ELR (cell line): ENCODE measurements around the gene HOXB13.

Source experiments
- DNase-seq: peaks from one replicate; pipeline ENCODE4 v3.0.0-alpha.2; 2015; ENCODE audit warnings: low read depth

Gene HOXB13

GRCh38 chr17:48748718-48749566 lies 20.4 kb upstream of the HOXB13 start:
- DNase-seq: no peak

GRCh38 chr17:48747445-48748363 lies 19.2 kb upstream of the HOXB13 start:
- no peak for DNase-seq

DNA sequence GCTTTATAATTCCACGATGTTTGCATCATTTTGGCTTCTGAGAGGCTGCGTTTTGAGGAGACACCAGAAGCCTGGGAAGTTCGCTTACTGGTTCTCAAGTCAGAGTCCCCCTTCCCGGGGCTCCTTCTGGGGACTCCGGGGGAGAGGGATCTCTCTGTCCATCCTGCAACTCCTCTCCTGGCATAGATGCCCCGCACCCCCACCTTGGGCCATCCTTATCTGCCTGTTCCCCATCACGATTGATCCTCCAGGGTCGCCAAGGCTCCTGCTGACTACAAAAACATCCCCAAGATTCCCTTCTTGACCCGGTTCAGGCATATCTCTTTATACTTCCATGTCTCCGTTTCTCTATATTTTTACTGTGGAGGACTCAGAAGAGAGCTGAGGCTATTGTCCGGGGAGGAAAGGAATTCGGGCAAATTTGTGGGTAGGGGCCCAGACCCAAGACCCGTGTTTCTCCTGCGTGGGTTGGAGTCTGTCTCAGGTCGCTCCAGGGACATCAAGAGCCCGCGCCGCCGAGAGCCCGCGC lies 18.4 kb upstream of the HOXB13 start:
- no peak for DNase-seq

DNA sequence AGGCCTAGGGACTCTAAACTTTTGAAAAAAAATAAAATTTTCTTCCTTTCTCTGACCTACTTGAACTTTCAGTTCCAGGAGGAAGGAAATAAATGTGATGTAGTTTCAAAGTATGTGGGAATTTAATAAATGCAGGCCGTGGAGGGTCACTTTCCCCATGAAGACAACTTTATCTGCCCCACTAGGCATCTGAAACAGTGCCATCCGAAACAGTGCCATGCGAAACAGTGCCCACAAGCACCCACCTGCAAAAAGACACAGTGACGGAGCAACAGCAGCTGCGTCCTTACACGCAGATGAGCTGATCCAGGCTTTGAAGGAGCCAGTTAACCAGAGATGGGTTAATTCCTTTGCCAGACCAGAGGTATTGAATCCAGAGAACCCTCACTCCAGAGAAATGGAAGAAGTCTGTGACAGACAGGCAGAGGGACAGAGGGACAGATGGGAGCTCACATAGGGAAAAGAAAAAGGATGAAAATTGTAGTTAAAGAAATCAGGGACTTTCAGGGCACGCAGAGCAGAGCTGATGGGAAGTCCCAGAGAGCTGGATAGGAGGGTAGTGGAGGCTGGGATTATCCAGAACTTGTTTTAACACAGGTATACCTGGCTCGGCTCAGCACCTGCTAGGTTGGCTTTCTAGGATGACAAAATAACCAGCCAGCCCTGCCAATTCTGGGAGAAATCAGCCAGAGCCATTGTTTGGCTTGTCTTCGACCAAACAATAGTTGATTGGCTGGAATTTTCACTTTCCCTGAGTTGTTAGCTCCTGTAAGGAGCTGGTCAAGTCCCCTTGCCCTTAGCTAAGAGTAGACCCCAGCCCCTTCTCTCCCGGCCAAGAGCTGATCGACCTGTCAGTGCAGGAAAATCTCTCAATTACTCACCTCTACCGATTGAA lies 17.1 kb upstream of the HOXB13 start:
- no peak for DNase-seq

- no peak for DNase-seq
Measured at GRCh38 chr17:48740537-48740936, 12.0 kb upstream of the HOXB13 start.

- no peak for DNase-seq
Measured at GRCh38 chr17:48738803-48739526, 10.4 kb upstream of the HOXB13 start.

GRCh38 chr17:48738424-48738802 lies 9.9 kb upstream of the HOXB13 start:
- DNase-seq: no peak

GRCh38 chr17:48737330-48738043 lies 8.9 kb upstream of the HOXB13 start:
- DNase-seq: no peak

- no peak for DNase-seq
Measured at GRCh38 chr17:48735062-48735351, 6.5 kb upstream of the HOXB13 start.

- DNase-seq: no peak
Measured at GRCh38 chr17:48734333-48735061, 5.9 kb upstream of the HOXB13 start.

GRCh38 chr17:48733632-48734328 lies 5.2 kb upstream of the HOXB13 start:
- DNase-seq: no peak

- no peak for DNase-seq
Measured at GRCh38 chr17:48732688-48733629, 4.4 kb upstream of the HOXB13 start.

DNA sequence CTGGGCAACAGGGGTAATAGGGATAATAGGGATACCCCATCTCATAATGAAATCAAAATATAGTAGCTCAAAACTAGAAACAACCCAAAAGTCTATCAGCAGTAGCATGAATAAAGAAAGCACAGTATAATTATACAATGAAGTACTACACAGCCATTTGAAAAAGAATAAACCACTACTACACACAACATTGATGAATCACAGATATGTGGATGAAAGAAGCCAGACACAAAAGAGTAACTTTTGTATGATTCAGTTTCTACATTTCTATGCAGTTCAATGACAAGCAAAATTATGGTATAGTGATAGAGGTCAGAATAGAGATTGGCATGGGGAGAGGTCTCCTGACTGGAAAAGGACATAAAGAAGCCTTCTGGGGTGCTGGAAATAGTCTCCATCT lies 2.8 kb upstream of the HOXB13 start:
- no peak for DNase-seq

GRCh38 chr17:48730240-48730550 lies 1.6 kb upstream of the HOXB13 start:
- no peak for DNase-seq

GRCh38 chr17:48729335-48730239 lies 1.0 kb upstream of the HOXB13 start:
- DNase-seq: no peak

DNA sequence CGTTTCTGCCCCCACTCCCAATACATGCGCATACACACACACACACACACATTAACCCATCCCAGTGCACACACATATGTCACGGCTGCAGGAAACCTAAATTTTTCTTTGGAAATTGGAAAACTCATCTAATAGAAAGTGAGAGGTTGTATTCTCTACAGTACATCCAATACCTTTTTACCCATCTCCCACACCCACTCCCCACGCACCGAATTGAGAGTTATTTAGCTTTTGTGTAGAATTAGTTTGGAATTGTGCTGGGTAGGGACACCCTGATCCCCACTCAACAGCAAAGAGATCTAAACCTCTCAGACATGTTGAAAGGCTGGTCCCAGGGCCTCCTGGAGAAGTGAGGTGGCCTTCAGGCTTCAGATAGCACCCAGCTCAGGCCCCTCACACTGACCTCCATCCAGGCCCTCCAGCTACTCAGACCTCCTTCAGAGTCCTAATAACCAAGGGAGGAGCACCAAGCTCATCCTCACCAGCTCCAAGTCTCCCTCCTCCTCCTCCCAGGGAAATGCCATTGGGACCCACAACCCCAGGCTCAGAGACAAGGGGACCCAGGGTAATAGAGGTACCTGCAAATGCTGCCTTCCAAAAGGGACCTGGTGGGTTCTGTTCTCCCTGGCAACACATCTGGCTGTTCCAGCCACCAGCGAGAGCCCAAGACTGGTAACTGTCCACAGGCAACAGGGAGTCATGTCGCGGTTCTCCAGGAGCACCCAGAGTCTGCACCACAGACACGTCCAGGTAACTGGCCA lies 955 bp downstream of the HOXB13 start:
- DNase-seq: no peak

- no peak for DNase-seq
Measured at GRCh38 chr17:48726916-48727286, 1.6 kb downstream of the HOXB13 start.
